ENCODE results near the gene MAGIX.
A peak's percentile ranks its signal among the peaks of the same experiment; 100 is the strongest.
"Not testable (repeated sequence)": the region's sequence is repeated elsewhere in the genome, so short reads cannot be mapped to it uniquely, and the experiment has no call there.

MAGIX gene

GRCh38 chrX:49161632-49162031 lies 926 bp upstream of the MAGIX start:
- DNase-seq = no peak

GRCh38 chrX:49163555-49164419 lies 1.2 kb downstream of the MAGIX start:
- DNase-seq = peak; percentile 80

- no peak for DNase-seq
Measured at GRCh38 chrX:49164589-49165360, 2.2 kb downstream of the MAGIX start.

GRCh38 chrX:49165901-49166881 lies 3.6 kb downstream of the MAGIX start:
- peak; percentile 78 for DNase-seq

GRCh38 chrX:49166914-49167739 lies 4.6 kb downstream of the MAGIX start:
- peak; percentile 64 for DNase-seq

GRCh38 chrX:49167740-49168108 lies 5.2 kb downstream of the MAGIX start:
- no peak for DNase-seq

- DNase-seq = peak; percentile 43
Measured at GRCh38 chrX:49171752-49172279, 9.3 kb downstream of the MAGIX start, which contains the start of gene PLP2. TSS of gene PLP2 (plus strand) at chrX:49171898. CDS start at chrX:49172001, 103 bp downstream.

GRCh38 chrX:49172280-49172780 lies 9.8 kb downstream of the MAGIX start:
- peak; percentile 53 for DNase-seq

GRCh38 chrX:49173544-49173943 lies 11.0 kb downstream of the MAGIX start:
- not testable (repeated sequence) for DNase-seq

- DNase-seq = no peak
Measured at GRCh38 chrX:49174723-49175122, 12.2 kb downstream of the MAGIX start.

- no peak for DNase-seq
Measured at GRCh38 chrX:49175435-49176274, 13.1 kb downstream of the MAGIX start.

GRCh38 chrX:49176421-49177326 lies 14.1 kb downstream of the MAGIX start:
- no peak for DNase-seq

- DNase-seq = no peak
Measured at GRCh38 chrX:49177338-49177833, 14.8 kb downstream of the MAGIX start.

- DNase-seq = no peak
Measured at GRCh38 chrX:49177873-49178480, 15.4 kb downstream of the MAGIX start.

- no peak for DNase-seq
Measured at GRCh38 chrX:49178537-49178936, 16.0 kb downstream of the MAGIX start.

GRCh38 chrX:49179358-49179757 lies 16.8 kb downstream of the MAGIX start:
- DNase-seq = no peak

- DNase-seq = no peak
Measured at GRCh38 chrX:49183701-49184281, 21.2 kb downstream of the MAGIX start.
